GM12891 (cell line): ENCODE results near the gene AGRN. TPM values are rescaled to one million over a fixed set of nuclear protein-coding genes. Genes with fewer than 3 reads are reported as not detected.

Experiments
- DNase-seq: peaks from one replicate; pipeline ENCODE4 v3.0.0; 2011; ENCODE audit warnings: low spot score; ENCODE audit not compliant: insufficient read length
- FAIRE-seq: peaks from 2 replicates; lab custom pipeline; 2011; peaks lifted over from hg19 to GRCh38; lab: Jason Lieb, UNC
- PAX5 ChIP-seq: IDR thresholded peaks from 2 replicates; pipeline ENCODE4 v1.6.1; 2011; ENCODE audit warnings: low read length, moderate library complexity, mild to moderate bottlenecking; ENCODE audit not compliant: insufficient read depth, severe bottlenecking
- POLR2A ChIP-seq: IDR thresholded peaks from 2 replicates; pipeline ENCODE4 v1.6.1; 2011; ENCODE audit warnings: low read depth, low read length, control low read depth
- POLR2AphosphoS5 ChIP-seq: IDR thresholded peaks from 2 replicates; pipeline ENCODE4 v1.6.1; 2011; ENCODE audit warnings: low read depth, low read length, control low read depth
- POU2F2 ChIP-seq: IDR thresholded peaks from 2 replicates; pipeline ENCODE4 v1.6.1; 2011; ENCODE audit warnings: low read depth, mild to moderate bottlenecking, control low read depth, low read length, moderate library complexity
- SPI1 ChIP-seq: IDR thresholded peaks from 2 replicates; pipeline ENCODE4 v1.6.1; 2011; ENCODE audit warnings: low read depth, low read length, control low read depth
- TAF1 ChIP-seq: IDR thresholded peaks from 2 replicates; pipeline ENCODE4 v1.6.1; 2011; ENCODE audit warnings: low read depth, low read length, control low read depth
- polyA plus RNA-seq: library from polyadenylated mRNA; unstranded; fragments of >200 nt; gene quantifications from one replicate; pipeline ENCODE4 v1.2.1, GENCODE V29; 2012; ENCODE audit warnings: low read depth, missing spikeins, inconsistent platforms; ENCODE audit not compliant: missing spikeins

Gene AGRN
- 14.4 TPM for polyA plus RNA-seq

GRCh38 chr1:1020000-1020404 is at the start of gene AGRN:
Gene AGRN (plus strand): TSS chr1:1020120. CDS start chr1:1020173, 53 bp downstream.
- DNase-seq = peak; percentile 73
- no peak for TF ChIP-seq POLR2AphosphoS5
- no peak for TF ChIP-seq POLR2A
- TF ChIP-seq POU2F2 = no peak
- TF ChIP-seq PAX5 = no peak
- TF ChIP-seq SPI1 = no peak
- TF ChIP-seq TAF1 = no peak
- peak; percentile 58 for FAIRE-seq

DNA sequence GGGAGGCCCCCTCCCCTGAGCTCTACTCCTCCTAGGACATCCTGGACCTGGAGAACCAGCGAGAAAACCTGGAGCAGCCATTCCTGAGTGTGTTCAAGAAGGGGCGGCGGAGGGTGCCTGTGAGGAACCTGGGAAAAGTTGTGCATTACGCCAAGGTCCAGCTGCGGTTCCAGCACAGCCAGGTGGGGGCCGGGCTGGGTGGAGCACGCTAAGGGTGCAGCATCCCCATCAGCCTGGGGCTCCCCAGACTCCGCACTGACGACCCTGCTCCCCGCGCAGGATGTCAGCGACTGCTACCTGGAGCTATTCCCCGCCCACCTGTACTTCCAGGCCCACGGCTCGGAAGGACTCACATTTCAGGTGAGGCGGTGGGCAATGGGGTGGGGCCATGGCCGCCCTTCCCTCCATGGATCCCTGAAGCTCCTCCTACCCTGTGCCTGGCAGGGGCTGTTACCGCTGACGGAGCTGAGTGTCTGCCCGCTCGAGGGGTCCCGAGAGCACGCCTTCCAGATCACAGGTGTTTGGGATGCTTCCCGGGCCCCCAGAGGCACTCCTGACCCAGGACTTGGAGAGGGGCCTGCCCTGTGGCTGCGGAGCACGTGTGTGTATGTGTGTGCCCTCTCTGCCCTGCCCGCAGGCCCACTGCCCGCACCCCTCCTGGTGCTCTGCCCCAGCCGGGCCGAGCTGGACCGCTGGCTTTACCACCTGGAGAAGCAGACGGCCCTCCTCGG is 49.5 kb upstream of the AGRN start:
- no peak for TF ChIP-seq SPI1
- no peak for TF ChIP-seq POLR2AphosphoS5
- TF ChIP-seq PAX5 = no peak
- no peak for TF ChIP-seq TAF1
- no peak for TF ChIP-seq POLR2A
- no peak for TF ChIP-seq POU2F2
- FAIRE-seq (no peak), DNase-seq (no peak)

DNA sequence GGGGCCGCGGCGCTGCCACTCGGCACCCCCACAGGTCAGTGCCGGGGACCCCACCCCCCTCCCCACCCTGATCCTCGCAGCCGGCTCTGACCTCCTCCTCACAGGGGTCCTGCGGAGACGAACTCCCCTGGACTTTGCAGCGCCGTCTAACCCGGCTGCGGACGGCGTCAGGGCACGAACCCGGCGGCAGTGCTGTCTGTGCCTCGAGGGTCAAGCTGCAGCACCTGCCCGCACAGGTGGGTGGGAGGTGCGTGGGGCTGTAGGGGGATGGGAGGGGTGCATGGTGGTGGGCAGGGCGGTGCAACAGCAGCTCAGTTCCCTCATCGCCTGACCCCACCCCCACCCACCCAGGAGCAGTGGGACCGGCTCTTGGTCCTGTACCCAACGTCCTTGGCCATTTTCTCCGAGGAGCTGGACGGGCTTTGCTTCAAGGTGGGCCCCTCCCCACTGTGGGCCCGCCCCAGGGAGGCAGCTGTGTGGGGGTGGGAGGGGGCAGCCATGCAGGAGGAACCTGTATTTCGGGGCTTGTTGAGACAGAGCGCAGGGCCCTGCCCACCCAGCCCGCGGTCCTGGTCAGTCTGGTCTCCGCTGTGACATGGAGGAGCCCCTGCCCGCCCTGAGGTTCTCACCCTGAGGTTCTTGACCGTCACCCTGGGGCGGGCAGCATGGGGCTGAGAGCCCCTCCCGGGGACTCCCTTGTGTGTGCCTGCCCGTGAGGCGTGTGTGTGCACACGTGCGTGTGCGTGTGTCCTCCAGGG is 48.8 kb upstream of the AGRN start:
- no peak for TF ChIP-seq PAX5
- no peak for TF ChIP-seq POLR2A
- TF ChIP-seq TAF1 = no peak
- TF ChIP-seq POU2F2 = no peak
- DNase-seq (no peak), FAIRE-seq (no peak)

- DNase-seq (no peak), FAIRE-seq (no peak)
- TF ChIP-seq SPI1 (no peak), POLR2AphosphoS5 (no peak), POLR2A (no peak), POU2F2 (no peak), TAF1 (no peak), PAX5 (no peak)
Measured at GRCh38 chr1:971751-972506, 48.0 kb upstream of the AGRN start.

DNA sequence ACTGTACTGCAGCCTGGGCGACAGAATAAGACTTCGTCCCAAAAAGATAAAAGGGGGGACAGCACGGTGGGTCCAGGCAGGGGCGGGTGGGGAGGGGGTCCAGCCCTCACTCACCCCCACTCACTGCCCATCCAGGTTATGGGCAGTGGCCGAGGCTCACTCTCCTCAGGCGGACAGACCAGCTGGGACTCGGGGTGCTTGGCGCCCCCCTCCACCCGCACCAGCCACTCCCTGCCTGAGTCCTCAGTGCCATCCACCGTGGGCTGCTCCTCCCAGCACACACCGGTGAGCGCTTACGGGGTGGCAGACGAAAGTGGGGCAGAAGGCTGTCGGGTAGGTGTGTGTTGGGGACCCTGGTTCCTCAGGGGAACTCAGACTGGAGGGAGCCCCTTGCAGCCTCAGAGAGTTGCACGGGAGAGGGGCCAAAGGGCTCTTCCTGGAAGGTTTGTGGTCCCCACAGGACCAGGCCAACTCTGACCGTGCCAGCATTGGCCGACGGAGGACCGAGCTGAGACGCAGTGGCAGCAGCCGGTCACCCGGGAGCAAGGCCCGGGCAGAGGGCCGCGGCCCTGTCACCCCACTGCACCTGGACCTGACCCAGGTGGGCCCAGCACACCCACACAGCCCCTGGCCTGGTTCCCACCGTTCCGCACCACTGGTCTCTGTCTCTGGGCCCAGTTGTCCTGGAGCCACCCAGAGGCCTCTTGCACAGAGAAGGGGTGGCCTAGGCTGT is 47.0 kb upstream of the AGRN start:
- TF ChIP-seq POLR2A = no peak
- no peak for TF ChIP-seq SPI1
- TF ChIP-seq PAX5 = no peak
- TF ChIP-seq POLR2AphosphoS5 = no peak
- no peak for TF ChIP-seq TAF1
- TF ChIP-seq POU2F2 = no peak
- no peak for FAIRE-seq
- no peak for DNase-seq

- FAIRE-seq = no peak
- no peak for DNase-seq
- TF ChIP-seq POLR2AphosphoS5 (no peak), TAF1 (no peak), POLR2A (no peak), PAX5 (no peak), POU2F2 (no peak), SPI1 (no peak)
Measured at GRCh38 chr1:973459-974292, 46.2 kb upstream of the AGRN start.

- no peak for DNase-seq
- no peak for FAIRE-seq
- TF ChIP-seq POLR2AphosphoS5 (no peak), POLR2A (no peak), SPI1 (no peak), PAX5 (no peak), TAF1 (no peak), POU2F2 (no peak)
Measured at GRCh38 chr1:974293-974640, 45.7 kb upstream of the AGRN start.

DNA sequence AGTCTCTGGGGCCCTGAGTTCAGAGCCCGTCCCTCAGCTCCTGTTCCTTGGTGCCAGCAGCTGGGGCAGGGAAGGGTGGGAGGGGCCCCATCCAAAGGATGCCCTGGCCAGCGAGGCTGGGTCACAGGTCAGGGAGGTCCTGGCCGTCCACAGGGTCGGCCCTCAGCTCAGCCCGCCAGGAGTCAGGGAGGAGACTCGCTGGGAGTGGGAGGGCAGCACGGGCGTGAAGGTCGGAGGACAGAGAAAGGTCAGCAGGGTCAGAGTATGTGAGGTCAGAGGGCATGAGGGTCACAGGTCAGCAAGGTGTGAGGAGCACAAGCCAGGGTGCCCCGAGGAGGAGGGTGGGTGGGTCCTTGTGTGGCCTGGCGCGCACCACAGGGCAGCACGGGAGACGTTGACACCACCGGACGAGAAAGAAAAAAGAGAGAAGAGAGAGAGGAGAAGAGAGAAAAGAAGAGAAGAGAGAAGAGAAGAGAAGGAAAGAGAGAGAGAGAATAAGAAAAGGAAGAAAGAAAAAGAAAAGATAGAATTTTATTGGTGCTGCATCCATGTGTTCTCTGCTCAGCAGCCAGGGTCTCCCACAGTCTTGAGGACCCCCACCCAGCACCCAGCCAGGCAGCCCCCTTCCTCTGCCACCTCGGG is 45.1 kb upstream of the AGRN start:
- DNase-seq = no peak
- FAIRE-seq = no peak
- TF ChIP-seq TAF1 (no peak), POU2F2 (no peak), PAX5 (no peak), POLR2AphosphoS5 (no peak), SPI1 (no peak), POLR2A (no peak)
